Glomerular endothelial cell (primary cell): ENCODE data around the gene PSMD9. TPM values are rescaled to one million over a fixed set of nuclear protein-coding genes. Genes with fewer than 3 reads are reported as not detected.
"Not testable (repeated sequence)": the region's sequence is repeated elsewhere in the genome, so short reads cannot be mapped to it uniquely, and the experiment has no call there.

Experiments used
- DNase-seq: peaks from one replicate; pipeline ENCODE4 v3.0.0-alpha.2; 2011; ENCODE audit warnings: low read depth, low spot score; ENCODE audit errors: extremely low read depth
- total RNA-seq: library from RNA; depleted of rRNA; stranded (reverse); fragments of >200 nt; gene quantifications from 2 replicates; pipeline ENCODE4 v1.2.3, GENCODE V29; 2015

PSMD9 gene
- total RNA-seq, result 68.3 and 75.0 TPM in 2 replicates

DNA sequence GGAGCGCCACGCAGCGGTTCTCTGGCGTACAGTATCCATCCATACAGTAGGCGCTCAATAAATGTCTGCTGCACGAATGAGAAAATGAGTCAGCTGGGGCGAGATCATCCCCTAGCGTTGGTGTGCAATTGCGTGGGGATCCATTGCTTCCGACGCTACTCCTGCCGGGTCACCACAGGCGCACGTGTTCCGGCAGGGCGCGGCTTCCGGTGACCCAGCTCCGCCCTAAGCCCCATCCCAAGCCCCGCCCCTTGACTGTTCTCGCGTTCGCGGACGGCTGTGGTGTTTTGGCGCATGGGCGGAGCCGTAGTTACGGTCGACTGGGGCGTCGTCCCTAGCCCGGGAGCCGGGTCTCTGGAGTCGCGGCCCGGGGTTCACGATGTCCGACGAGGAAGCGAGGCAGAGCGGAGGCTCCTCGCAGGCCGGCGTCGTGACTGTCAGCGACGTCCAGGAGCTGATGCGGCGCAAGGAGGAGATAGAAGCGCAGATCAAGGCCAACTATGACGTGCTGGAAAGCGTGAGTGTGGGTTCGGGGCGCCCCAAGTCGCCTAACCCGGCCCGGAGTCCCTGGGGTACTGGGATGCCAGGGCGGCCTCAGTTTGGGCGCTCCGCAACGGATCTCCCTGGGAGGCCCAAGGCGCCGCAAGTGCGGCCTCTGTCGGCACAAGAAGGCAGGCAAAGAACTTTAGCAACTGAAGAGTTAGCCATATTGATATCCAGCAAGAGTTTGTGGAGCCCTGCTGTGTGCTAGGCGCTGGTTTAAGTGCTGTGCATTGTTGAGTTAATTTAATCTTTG is at the start of gene PSMD9:
PSMD9 (plus strand) TSS at position 313 of the 796 bp plus-strand sequence; CDS start at position 380, 67 bp downstream.
- peak; percentile 71 for DNase-seq

DNA sequence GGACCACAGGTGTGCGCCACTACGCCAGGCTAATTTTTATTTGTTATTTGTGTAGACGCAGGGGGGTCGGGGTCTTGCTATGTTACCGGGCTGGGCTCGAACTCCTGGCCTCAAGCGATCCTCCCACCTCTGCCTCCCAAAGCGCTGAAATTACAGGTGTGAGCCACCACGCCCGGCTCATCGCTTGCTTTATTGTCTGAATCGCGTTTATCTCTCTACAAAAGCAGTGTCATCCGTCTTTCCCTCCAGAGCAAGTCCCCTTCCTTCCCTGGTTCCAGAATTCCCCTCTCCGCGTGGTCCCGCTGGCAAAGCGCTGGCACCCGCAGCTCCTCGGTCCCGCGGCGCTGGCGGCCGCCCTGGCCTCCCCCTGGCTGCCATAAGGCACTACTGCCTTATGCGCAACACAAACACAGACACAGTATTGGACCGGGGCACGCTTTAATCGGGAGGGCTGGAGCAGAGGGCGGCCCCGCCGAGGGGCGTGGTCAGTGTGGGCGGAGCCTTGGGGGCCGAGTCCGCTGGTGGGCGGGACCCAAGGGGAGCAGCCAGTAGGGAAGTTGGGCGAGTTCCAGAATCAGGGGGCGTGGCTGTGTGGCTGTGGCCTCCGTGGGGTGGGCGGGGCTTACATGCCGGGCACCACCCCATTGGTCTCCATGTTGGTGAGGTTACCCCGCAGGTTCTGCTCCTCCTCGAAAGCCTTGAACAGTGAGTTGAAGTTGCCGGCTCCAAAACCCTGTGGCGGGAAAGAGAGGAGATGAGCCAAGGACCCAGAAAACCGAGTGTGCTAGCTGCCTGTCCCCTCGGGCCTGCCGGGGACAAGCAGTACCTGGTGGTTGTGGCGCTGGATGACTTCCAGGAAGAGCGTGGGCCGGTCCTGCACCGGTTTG is 49.2 kb upstream of the PSMD9 start:
- DNase-seq, result peak; percentile 80

GRCh38 chr12:121839993-121840761 is 48.4 kb upstream of the PSMD9 start:
- DNase-seq, result no peak

GRCh38 chr12:121843236-121843982 is 45.2 kb upstream of the PSMD9 start:
- DNase-seq, result no peak

GRCh38 chr12:121845701-121846100 is 42.9 kb upstream of the PSMD9 start:
- DNase-seq, result no peak

- DNase-seq, result no peak
Measured at GRCh38 chr12:121849211-121849610, 39.4 kb upstream of the PSMD9 start.

DNA sequence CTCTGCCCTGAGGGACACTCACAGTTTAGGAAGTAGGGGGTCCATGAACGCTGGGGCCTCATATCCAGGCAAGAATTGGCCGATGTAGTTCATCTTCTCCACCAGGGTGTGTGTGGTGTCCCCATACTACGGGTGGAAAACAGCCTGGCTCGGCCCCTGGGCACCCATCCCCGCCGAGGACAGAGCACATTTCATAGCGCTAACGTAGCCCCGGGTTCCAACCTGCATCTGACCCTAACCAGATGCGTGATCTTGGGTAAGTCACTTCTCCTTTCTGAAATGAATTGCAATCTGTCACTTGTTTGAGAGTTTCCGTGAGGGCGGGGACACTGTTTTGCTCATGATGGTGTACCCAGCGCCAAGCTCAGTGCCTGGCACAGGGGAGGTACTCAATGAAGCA is 38.9 kb upstream of the PSMD9 start:
- DNase-seq, result no peak

GRCh38 chr12:121852392-121852791 is 36.2 kb upstream of the PSMD9 start:
- not testable (repeated sequence) for DNase-seq

DNA sequence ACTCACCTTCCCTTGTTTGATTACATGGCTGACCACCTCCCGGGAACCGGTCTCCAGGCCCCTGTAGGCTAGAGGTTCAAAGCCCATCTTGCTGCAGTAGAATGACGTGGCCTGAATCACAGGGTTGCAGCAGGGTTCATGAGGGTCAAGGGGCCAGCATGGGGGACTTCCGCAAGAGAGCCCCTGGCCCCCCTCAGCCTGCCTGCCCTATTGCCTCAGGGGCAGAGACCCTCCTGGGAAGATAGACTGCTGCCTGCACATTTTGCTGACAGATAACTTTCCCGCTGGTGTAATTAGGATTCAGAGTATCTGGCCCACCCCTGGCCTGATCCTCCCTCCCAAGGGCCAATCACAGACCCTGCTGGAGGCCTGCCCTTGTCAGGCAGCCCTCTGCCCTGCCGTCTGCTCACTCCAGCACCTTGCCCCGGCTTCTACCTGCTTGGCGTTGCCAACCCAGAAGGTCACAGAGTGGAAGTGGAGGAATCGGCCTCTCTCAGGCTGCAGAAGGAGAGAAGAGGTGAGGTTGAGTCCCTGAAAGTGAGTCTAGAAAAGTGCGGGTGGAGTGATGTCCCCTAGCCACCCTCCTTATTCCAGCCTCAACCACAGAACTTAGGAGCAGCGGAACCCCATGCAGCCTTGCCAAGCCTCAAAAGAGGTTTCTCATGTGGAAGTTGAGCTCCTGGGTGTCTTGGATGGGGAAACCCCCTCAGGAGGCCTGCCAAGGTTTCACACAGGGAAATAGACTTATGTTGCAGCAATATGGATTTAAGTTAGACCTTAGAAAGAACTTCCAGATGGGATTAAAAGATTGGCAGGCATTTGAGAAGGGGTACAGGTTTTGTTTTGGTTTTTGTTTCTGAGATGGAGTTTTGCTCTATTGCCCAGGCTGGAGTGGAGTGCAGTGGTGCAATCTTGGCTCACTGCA is 31.0 kb upstream of the PSMD9 start:
- DNase-seq, result no peak

- DNase-seq, result no peak
Measured at GRCh38 chr12:121858318-121858661, 30.3 kb upstream of the PSMD9 start.

- no peak for DNase-seq
Measured at GRCh38 chr12:121858662-121859572, 29.7 kb upstream of the PSMD9 start, which contains the start of gene HPD. HPD (minus strand) TSS chr12:121858859; CDS start chr12:121858823, 36 bp downstream.

DNA sequence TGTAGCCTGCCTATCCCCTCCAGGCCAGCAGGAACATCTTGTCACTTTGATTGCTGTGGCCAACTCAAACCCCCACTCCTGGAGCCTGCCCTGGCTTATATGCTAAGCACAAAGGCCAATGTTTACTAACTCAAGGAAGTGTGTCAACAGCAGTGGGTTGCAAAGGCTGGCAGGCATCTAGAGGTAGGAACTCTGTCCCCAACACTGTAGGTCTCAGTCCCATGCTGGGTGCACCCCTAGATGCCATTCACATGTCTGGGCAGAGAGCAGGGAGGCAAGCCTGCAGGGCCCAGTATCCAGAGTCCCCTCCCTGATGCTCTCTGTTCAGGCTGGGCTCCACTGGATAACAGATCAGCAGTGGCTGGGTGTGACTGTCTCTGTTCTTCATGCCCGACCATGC is 28.3 kb upstream of the PSMD9 start:
- no peak for DNase-seq

GRCh38 chr12:121860699-121861098 is 27.9 kb upstream of the PSMD9 start:
- DNase-seq, result not testable (repeated sequence)

DNA sequence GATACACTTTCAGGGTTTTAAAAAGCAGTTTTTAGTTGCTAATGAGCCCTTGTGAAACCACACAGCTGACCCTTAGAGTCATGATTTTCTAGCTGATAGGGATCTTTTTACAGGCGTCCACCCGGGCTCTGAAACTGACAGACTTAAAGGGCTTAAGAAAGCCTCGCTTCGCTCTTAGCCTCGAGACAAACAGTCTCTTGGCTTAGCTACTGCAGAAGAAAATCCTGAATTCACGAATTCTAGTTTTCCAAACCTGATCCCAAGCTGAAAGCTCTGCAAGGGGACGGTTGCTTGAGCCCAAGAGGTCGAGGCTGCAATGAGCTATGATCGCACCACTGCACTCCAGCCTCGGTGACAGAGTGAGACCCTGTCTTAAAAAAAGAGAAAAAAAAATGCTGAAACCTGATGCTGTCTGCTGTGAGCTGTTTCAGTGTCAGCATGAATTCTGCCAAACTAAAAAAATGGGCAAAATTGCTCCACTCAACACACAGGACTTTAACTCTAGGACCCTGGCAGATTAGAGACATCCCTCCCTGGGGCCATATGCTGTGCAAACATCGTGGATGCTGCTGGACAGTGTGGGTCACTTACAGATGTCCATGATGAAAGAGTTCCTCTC is 26.8 kb upstream of the PSMD9 start:
- no peak for DNase-seq

DNA sequence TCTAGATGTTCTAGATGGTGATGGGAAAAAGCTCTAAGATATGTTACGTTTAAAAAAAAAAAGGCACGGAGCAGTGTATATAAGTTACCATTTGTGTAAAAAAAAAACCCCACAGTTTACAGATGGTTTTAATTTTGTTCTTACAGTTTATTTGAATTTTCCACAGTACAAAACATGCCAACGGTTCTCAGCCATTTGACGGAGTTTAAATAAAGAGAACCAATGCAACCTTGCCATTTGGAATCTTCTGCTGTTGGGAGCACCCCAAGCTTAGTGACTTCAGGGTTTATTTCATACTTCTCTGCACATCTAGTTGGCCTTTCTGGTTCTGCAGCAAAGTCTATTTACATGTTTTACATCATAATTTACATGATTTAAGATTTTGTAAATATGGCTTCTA is 22.3 kb upstream of the PSMD9 start:
- DNase-seq, result no peak

GRCh38 chr12:121869229-121869628 is 19.4 kb upstream of the PSMD9 start:
- not testable (repeated sequence) for DNase-seq

GRCh38 chr12:121871467-121871866 is 17.1 kb upstream of the PSMD9 start:
- DNase-seq, result no peak
